Activated naive CD4-positive, alpha-beta T cell treated with anti-CD3 and anti-CD28 coated beads, Interleukin-2, amount 10 ng/mL, durations not matched to agents 7 days and 5 days (primary cell): Measurements from ENCODE around the gene KNSTRN.

Experiments used
- CTCF ChIA-PET: fragments of 350-600 bp; sonication (Branson Sonifier 250); formaldehyde crosslinking; loops from one replicate; lab custom pipeline; 2021; ENCODE audit warnings: antibody characterized with exemption; lab: Charles Lee
- DNase-seq: peaks from one replicate; pipeline ENCODE4 v3.0.0-alpha.2; 2020
- H3K27ac Mint-ChIP-seq: one replicate; pipeline ENCODE4 v1.8.0; 2021; ENCODE audit warnings: mild to moderate bottlenecking, moderate library complexity, mixed read lengths
- H3K27me3 Mint-ChIP-seq: one replicate; pipeline ENCODE4 v1.8.0; 2021; ENCODE audit warnings: mild to moderate bottlenecking, mixed read lengths
- H3K36me3 Mint-ChIP-seq: one replicate; pipeline ENCODE4 v1.8.0; 2021; ENCODE audit warnings: mixed read lengths
- H3K4me1 Mint-ChIP-seq: one replicate; pipeline ENCODE4 v1.8.0; 2021; ENCODE audit warnings: mixed read lengths
- H3K4me3 Mint-ChIP-seq: one replicate; pipeline ENCODE4 v1.8.0; 2021; ENCODE audit warnings: mild to moderate bottlenecking, moderate library complexity, mixed read lengths
- H3K9me3 Mint-ChIP-seq: one replicate; pipeline ENCODE4 v1.8.0; 2021; ENCODE audit warnings: mixed read lengths

The KNSTRN gene

DNA sequence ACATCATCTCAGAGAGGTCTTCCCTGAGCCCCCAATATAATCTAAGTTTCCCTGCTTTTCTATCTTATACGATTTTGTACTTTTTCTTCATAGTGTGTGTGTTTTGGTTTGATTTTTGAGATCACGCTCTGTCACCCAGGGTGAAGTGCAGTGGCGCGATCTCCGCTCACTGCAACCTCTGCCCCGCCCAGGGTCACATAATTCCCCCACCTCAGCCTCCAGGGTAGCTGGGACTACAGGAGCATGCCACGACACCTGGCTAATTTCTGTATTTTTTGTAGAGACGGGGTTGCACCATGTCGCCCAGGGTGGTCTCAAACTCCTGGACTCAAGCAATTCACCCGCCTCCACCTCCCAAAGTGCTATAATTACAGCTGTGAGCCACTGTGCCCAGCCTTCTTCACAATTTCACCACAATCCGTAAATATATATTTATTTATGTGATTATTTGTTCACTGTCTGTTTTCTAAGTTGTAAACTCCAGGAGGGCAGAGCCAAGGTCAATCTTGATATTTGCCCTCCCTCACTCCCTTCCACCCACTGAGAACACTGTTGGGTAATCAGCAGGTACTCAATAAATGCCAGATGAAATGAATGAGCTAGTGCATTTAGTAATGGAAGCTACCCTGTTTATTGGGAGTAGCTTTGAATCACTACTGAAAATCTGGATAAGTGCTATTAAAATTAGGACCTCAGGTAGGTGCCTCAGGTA, 547 bp upstream of the KNSTRN start:
- H3K4me1 Mint-ChIP-seq = peaks cover 31% of the 10 kb centered on the region
- peaks cover 25% of the 10 kb centered on the region for H3K27me3 Mint-ChIP-seq
- CTCF ChIA-PET = interaction anchor here (1.3 to 1.6 kb wide), 3 partner anchors 10 to 16 kb away, joined by 3 to 7 read pairs (median 4); no protein-coding TSS in a partner anchor
- H3K4me3 Mint-ChIP-seq = peak overlapping the region; percentile 98
- no peaks in the 10 kb centered on the region for H3K9me3 Mint-ChIP-seq
- no peak overlapping the region for H3K27ac Mint-ChIP-seq
- no peak for DNase-seq
- peaks cover 31% of the 10 kb centered on the region for H3K36me3 Mint-ChIP-seq

DNA sequence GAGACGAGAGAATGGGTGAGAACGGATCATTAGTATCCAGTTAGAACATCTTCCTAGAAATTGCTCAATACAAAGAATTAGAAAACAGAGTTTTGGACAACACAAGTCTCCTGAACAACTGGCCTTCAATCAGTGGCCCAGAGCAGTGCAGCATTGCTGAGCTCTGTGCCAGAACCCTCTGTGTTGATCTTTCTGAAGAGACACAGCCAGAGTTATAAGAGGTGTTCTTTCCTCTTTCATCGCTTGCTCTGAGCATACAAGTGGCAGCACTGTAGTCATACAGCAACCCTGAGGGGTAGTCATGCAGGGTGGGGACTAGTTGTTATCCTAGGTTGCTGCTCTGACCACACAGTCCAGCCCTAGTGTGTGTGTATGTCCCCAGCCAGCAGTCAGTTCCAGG, 4.0 kb downstream of the KNSTRN start:
- H3K27ac Mint-ChIP-seq = no peak overlapping the region
- peaks cover 29% of the 10 kb centered on the region for H3K4me1 Mint-ChIP-seq
- H3K9me3 Mint-ChIP-seq = no peaks in the 10 kb centered on the region
- no peaks in the 10 kb centered on the region for H3K27me3 Mint-ChIP-seq
- peaks cover 63% of the 10 kb centered on the region for H3K36me3 Mint-ChIP-seq
- H3K4me3 Mint-ChIP-seq = no peak overlapping the region
- CTCF ChIA-PET = interaction anchor here (0.6 to 1.3 kb wide), 3 partner anchors 11 to 168 kb away, joined by 3 to 4 read pairs (median 3); no protein-coding TSS in a partner anchor
- DNase-seq = no peak

DNA sequence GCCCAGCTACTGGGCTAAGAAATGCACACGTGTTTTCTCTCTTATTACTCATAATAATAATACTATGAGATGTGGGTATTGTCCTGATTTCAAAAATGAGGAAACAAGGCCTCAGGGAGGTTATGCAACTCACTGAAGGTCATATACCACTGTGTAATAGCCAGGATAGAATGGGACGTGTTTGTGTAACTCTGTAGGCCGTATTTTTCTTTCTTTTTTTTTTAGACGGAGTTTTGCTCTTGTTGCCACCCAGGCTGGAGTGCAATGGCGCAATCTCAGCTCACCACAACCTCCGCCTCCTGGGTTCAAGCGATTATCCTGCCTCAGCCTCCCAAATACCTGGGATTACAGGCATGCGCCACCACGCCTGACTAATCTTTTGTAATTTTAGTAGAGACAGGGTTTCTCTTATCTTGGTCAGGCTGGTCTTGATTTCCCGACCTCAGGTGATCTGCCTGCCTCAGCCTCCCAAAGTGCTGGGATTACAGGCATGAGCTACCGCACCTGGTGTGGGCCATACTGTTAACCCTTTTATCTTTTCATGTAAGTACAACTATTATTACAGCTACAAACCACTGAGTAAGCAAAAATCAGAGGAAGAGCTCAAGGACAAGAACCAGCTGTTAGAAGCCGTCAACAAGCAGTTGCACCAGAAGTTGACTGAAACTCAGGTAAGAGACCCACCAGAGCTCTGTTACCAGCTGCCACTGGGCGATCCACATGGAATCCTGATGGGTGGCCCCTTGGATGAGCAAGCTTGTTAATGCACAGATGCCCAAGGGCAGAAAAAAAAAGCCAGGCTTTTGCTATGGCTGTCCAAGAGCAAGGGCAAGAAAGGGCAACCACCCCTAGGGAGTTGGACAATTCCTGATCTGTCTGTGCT, 6.7 kb downstream of the KNSTRN start:
- CTCF ChIA-PET = no interaction called here
- H3K27me3 Mint-ChIP-seq = no peaks in the 10 kb centered on the region
- H3K4me3 Mint-ChIP-seq = no peak overlapping the region
- DNase-seq = no peak
- peak overlapping the region; percentile 76 for H3K27ac Mint-ChIP-seq
- H3K36me3 Mint-ChIP-seq = peaks cover 74% of the 10 kb centered on the region
- H3K9me3 Mint-ChIP-seq = no peaks in the 10 kb centered on the region
- H3K4me1 Mint-ChIP-seq = peaks cover 13% of the 10 kb centered on the region

DNA sequence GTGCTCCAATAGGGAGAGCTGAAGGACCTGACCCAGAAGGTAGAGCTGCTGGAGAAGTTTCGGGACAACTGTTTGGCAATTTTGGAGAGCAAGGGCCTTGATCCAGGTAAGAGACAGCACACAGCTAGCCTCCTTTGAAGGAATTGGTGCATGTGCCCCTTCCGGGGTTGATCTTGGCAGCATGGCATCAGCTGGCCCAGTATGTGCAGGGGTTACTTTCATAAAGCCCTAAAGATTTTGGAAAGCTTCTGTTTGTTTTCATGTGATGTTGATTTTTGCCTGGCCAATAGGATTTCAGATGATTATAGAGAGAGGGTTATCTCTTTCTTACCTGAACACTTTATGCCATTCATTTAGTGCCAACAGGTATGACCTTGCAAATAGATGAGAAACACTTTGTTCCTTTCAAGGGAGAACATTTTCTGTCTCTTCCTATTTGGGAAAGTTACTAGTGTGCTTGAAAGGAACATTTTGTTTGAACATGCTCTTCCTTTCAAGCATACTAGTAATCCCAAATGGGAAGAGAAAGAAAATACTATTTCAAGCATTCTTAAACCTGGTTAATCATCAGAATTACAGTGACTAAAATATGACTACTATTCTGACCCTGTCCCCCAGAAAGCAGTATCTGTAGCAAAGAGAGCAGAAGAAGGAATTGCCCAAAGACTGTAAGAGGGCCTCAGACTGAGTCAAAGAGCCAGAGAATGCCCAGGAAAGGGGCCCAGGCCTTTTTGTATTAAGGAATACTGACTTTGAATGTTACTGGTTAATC, 7.5 kb downstream of the KNSTRN start:
- CTCF ChIA-PET = no interaction called here
- DNase-seq = no peak
- H3K27me3 Mint-ChIP-seq = no peaks in the 10 kb centered on the region
- no peak overlapping the region for H3K4me3 Mint-ChIP-seq
- H3K36me3 Mint-ChIP-seq = peaks cover 65% of the 10 kb centered on the region
- H3K4me1 Mint-ChIP-seq = peaks cover 5% of the 10 kb centered on the region
- no peaks in the 10 kb centered on the region for H3K9me3 Mint-ChIP-seq
- H3K27ac Mint-ChIP-seq = no peak overlapping the region

DNA sequence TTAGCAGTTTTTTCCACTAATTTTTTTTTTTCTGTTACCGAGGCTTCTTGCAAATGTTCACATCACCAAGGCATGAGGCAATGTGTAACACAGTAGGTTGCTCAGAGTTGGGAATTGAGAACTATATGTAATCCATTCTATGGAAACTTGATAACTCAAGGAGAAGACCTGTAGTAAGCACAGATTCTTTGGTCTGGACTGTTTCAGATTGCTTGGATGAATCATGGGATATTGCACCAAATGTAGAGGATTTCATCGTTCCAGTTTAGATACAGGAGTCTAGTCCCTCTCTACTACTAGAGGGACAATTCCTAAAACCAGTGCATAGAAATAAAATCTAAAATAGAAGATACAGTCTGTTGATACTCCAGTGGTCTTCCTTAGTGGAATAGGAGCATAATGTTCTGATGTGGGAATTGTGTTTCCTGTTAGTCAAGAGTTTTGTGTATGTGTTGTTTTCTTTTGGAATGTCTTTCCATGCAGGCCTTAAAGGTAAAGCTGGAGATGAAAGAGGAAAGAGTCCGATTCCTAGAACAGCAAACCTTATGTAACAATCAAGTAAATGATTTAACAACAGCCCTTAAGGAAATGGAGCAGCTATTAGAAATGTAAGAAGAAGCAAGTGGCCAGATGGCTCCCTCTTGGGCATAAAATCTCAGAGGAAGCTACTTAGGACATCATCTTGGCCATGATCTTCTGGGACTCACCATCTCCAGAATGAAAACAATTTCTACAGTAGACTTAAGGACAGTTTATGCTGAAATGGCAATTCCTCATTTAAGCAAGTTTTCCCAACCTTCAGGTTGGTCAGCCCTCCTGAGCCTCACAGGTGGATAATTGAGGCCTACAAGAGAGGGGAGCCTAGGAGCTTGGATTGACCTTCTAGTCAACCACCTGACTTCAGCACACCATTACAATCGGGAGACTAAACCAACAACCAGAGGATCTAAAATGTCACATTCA, 10.7 kb downstream of the KNSTRN start:
- DNase-seq = no peak
- H3K9me3 Mint-ChIP-seq = no peaks in the 10 kb centered on the region
- H3K27me3 Mint-ChIP-seq = no peaks in the 10 kb centered on the region
- peaks cover 11% of the 10 kb centered on the region for H3K4me1 Mint-ChIP-seq
- CTCF ChIA-PET = no interaction called here
- H3K4me3 Mint-ChIP-seq = no peak overlapping the region
- no peak overlapping the region for H3K27ac Mint-ChIP-seq
- H3K36me3 Mint-ChIP-seq = peaks cover 50% of the 10 kb centered on the region

DNA sequence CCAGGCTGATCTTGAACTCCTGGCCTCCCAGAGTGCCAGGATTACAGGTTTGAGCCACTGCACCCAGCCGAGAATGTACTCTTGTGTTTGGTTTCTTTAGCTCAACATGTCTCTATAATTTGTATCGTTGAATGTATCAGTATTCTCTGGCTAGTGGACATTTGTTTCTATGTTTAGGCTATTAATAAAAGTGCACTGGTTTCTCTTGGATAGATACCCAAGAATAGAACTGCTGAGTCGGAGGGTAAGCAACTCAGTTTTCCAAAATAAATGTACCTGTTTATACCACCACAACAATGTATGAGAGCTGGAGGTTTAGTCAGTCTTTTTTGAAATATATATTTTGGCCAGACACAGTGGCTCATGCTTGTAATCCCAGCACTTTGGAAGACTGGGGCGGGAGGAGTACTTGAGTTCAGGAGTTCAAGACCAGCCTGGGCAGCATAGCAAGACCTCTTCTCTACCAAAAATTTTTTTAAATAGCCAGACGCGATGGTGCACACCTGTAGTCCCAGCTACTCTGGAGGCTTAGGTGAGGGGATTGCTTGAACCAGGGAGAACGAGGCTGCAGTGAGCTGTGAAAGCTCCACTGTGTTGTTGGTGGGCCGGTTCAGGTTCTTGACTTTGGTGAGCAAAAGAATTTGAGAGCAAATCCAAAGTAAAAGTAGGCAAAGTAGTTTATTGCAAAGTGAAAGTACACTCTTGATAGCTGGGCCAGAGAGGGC, 15.3 kb downstream of the KNSTRN start:
- Mint-ChIP-seq H3K4me3 (no peak overlapping the region), H3K36me3 (peaks cover 21% of the 10 kb centered on the region), H3K27me3 (no peaks in the 10 kb centered on the region), H3K27ac (peak overlapping the region; percentile 73), H3K9me3 (no peaks in the 10 kb centered on the region), H3K4me1 (peaks cover 26% of the 10 kb centered on the region)
- CTCF ChIA-PET = interaction anchor here (0.7 to 1.7 kb wide), 6 partner anchors 11 to 78 kb away, joined by 3 to 4 read pairs (median 3); no protein-coding TSS in a partner anchor
- no peak for DNase-seq

DNA sequence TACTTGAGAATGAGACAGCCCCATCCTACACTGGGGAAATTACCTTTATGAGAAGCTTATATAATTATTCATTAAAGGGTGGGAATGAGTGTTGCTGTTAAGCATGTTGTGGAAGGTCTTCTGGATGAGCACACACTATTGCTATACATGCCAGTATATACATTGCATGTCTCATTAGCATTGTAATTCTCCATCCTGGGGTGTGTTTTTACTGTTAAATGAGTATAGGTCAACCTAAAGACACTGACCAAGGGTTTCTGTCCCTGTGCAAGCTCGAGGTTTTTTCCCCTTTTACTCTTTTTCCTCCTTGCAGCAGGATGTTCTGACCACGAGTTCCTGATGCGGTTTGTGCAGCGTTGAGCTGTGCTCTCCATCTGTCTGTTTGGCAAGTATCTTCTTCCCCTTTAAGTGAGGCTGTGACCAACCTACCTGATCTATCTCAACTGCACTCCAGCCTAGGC, 15.9 kb downstream of the KNSTRN start:
- Mint-ChIP-seq H3K9me3 (no peaks in the 10 kb centered on the region), H3K4me3 (no peak overlapping the region), H3K36me3 (peaks cover 15% of the 10 kb centered on the region), H3K27ac (peak overlapping the region; percentile 73), H3K27me3 (no peaks in the 10 kb centered on the region), H3K4me1 (peaks cover 27% of the 10 kb centered on the region)
- CTCF ChIA-PET = interaction anchor here (0.6 to 1.7 kb wide), 5 partner anchors 14 to 61 kb away, joined by 3 to 4 read pairs (median 3); no protein-coding TSS in a partner anchor
- no peak for DNase-seq

DNA sequence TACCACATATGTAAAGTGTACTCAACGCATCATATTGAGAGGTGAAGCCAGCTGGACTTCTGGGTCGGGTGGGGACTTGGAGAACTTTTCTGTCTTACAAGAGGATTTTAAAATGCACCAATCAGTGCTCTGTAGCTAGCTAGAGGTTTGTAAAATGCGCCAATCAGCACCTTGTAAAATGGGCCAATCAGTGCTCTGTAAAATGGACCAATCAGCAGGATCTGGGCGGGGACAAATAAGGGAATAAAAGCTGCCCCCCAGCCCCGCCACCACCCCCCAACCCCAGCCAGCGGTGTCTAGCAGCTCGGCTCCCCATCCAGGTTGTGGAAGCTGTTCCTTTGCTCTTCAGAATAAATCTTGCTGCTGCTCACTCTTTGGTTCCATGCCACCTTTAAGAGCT, 16.8 kb downstream of the KNSTRN start:
- H3K36me3 Mint-ChIP-seq = peaks cover 11% of the 10 kb centered on the region
- H3K9me3 Mint-ChIP-seq = no peaks in the 10 kb centered on the region
- no peaks in the 10 kb centered on the region for H3K27me3 Mint-ChIP-seq
- no peak overlapping the region for H3K4me3 Mint-ChIP-seq
- no peak for DNase-seq
- CTCF ChIA-PET = interaction anchor here (0.6 kb wide), 1 partner anchor 151 kb away, joined by 3 read pairs; no protein-coding TSS in a partner anchor
- peaks cover 32% of the 10 kb centered on the region for H3K4me1 Mint-ChIP-seq
- no peak overlapping the region for H3K27ac Mint-ChIP-seq

DNA sequence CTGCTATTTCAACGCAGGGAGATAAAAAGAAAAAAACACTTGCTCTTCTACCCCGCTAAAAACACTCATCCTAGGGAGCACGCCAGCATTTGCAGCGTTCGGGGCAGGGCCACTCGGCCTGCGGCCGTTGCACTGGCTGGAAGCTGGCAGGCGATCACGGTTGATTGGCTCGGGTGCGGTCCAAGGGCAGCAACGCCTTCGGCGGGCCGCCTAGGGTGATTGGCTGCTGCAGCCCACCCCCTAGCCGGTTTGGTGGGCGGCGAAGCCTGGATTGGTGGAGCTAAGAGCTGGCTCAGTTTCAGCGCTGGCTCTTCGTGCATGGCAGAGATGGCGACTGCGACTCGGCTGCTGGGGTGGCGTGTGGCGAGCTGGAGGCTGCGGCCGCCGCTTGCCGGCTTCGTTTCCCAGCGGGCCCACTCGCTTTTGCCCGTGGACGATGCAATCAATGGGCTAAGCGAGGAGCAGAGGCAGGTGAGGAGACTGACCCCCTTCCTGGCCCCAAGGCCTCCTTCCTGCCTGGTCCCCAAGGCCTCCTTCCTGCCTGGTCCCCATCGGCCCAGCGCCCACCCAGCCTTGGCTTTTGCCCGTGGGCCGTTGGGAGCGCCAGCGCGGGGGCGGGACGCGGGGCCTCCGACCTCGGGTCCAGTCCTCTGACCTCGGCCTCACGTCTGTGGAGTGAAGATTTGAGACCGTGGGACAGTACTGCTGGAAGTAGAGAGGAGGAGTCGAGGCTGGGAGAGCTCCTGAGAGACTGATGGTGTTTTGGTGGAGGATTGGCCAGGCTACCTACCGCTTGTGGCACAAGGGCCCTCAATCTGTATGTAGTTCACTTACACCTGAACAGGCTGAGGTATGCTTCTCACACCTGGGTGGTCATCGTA, 23.2 kb downstream of the KNSTRN start, which contains the start of gene IVD:
TSS of gene IVD (plus strand) at position 295 of the 881 bp plus-strand sequence. CDS start at position 328, 33 bp downstream.
- CTCF ChIA-PET = interaction anchor here (1.2 to 2.4 kb wide), 3 partner anchors 15 to 45 kb away, joined by 3 to 8 read pairs (median 5); no protein-coding TSS in a partner anchor
- Mint-ChIP-seq H3K9me3 (no peaks in the 10 kb centered on the region), H3K27me3 (no peaks in the 10 kb centered on the region), H3K4me3 (peak within 1 kb of the TSS; percentile 88), H3K36me3 (peaks cover 20% of the 10 kb centered on the region), H3K4me1 (peaks cover 52% of the 10 kb centered on the region), H3K27ac (peak within 1 kb of the TSS; percentile 75)
- DNase-seq = peak; percentile 91

DNA sequence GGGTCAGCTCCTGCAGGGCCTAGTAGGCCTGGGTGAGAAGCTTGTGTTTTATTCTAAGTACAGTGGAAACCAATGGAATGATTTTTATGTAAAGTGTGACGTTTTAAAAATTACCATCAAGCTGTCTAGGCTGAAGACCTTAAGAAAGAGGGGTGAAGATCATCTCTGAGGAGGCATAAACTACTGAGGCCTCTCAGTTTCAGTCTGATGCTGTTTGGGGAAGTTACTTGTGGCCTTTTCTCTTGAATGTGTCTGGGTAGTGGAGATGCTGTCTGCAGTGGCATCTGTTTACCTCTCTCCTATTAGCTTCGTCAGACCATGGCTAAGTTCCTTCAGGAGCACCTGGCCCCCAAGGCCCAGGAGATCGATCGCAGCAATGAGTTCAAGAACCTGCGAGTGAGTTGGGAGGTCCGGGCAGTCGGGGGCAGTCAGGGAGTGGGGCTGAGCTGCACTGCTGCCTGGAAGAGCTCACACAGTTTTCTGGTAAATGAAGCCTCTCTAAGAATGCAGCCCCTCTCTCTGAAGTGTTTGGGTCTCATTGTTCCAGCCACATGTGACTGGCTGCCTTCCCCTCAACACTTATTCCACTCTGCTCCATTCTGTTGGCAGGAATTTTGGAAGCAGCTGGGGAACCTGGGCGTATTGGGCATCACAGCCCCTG, 24.9 kb downstream of the KNSTRN start:
- Mint-ChIP-seq H3K36me3 (peaks cover 35% of the 10 kb centered on the region), H3K9me3 (no peaks in the 10 kb centered on the region), H3K4me1 (peaks cover 52% of the 10 kb centered on the region), H3K27ac (peak overlapping the region; percentile 38), H3K4me3 (no peak overlapping the region), H3K27me3 (no peaks in the 10 kb centered on the region)
- CTCF ChIA-PET = interaction anchor here (1.6 to 3.0 kb wide), 3 partner anchors 13 to 69 kb away, joined by 5 to 13 read pairs (median 8); no protein-coding TSS in a partner anchor
- no peak for DNase-seq

DNA sequence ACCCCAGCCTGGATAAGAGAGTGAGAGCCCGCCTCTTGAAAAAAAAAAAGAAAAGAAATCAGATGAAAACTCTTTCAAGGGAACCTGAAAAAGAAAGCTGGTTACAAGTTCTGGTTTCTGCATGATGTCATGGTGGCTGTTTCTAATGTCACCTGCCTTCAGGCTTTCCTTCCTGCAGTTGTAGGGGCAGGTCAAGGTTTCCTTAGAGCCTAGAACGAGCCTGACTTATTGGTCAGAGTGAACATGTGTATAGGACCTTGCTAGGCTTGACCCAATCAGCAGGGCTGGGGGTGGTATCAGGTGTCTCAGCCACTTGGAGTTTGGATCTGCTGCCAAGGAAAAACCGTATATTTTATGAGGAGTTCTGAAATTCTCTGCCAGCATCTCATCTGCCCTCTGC, 26.8 kb downstream of the KNSTRN start:
- no peak overlapping the region for H3K4me3 Mint-ChIP-seq
- peaks cover 43% of the 10 kb centered on the region for H3K36me3 Mint-ChIP-seq
- CTCF ChIA-PET = interaction anchor here (0.6 to 3.0 kb wide), 3 partner anchors 25 to 71 kb away, joined by 3 to 13 read pairs (median 10); no protein-coding TSS in a partner anchor
- peak overlapping the region; percentile 45 for H3K27ac Mint-ChIP-seq
- H3K27me3 Mint-ChIP-seq = no peaks in the 10 kb centered on the region
- DNase-seq = peak; percentile 29
- H3K4me1 Mint-ChIP-seq = peaks cover 46% of the 10 kb centered on the region
- H3K9me3 Mint-ChIP-seq = no peaks in the 10 kb centered on the region
